GM12878 (cell line): ENCODE data around the gene DDX51.

Experiments
- CEBPB ChIP-seq, 2 experiments: fragments of 150-350 bp in 1 of 2; IDR thresholded peaks; 2 replicates each; pipeline ENCODE4 v1.6.1; 2012 to 2014; ENCODE audit warnings: low read depth in 2 of 2, low read length in 2 of 2, borderline replicate concordance in 1 of 2, inconsistent platforms in 1 of 2
- CHD1 ChIP-seq: IDR thresholded peaks from 2 replicates; pipeline ENCODE4 v1.6.1; 2012; ENCODE audit warnings: low read depth, low read length, improper control_type of control experiment
- EZH2 ChIP-seq: IDR thresholded peaks from 2 replicates; pipeline ENCODE4 v1.6.1; 2012; ENCODE audit warnings: low read depth, mild to moderate bottlenecking, control low read depth, inconsistent platforms, low read length, borderline replicate concordance; ENCODE audit not compliant: control insufficient read depth
- HDAC2 ChIP-seq: fragments of 200-600 bp; sonication (generic); IDR thresholded peaks from 2 replicates; pipeline ENCODE4 v1.6.1; 2017
- POLR2A ChIP-seq: IDR thresholded peaks from 2 replicates; pipeline ENCODE4 v1.6.1; 2011; ENCODE audit warnings: low read depth, mild to moderate bottlenecking, low read length
- RAD21 ChIP-seq: IDR thresholded peaks from 2 replicates; pipeline ENCODE4 v1.6.1; 2011; ENCODE audit warnings: mild to moderate bottlenecking, low read depth, low read length, moderate library complexity; ENCODE audit not compliant: insufficient read depth
- SUZ12 ChIP-seq: fragments of 200-600 bp; sonication (generic); IDR thresholded peaks from one replicate; pipeline ENCODE4 v1.6.1; 2018; ENCODE audit warnings: antibody characterized with exemption, mild to moderate bottlenecking; ENCODE audit not compliant: unreplicated experiment
- TCF12 ChIP-seq: IDR thresholded peaks from 2 replicates; pipeline ENCODE4 v1.6.1; 2011; ENCODE audit warnings: low read depth, mild to moderate bottlenecking, low read length
- TF ChIP-seq, protein P1 (sequence below), 3 experiments: IDR thresholded peaks in 2 of 3; conservative IDR thresholded peaks in 1 of 3; 2 replicates each; pipeline ENCODE4 v1.5.1; 2011; ENCODE audit warnings: low read depth in 3 of 3, low read length in 3 of 3, mild to moderate bottlenecking in 3 of 3, control low read depth in 2 of 3, moderate library complexity in 2 of 3, inconsistent platforms in 1 of 3, mixed read lengths in 1 of 3; ENCODE audit not compliant: control insufficient read depth in 2 of 3, insufficient read depth in 1 of 3; ENCODE audit errors: extremely low read depth in 1 of 3
- TF ChIP-seq, protein P2 (sequence below): fragments of 450-650 bp; formaldehyde crosslinking; IDR thresholded peaks from 2 replicates; pipeline ENCODE4 v1.4.0; 2020; ENCODE audit warnings: mild to moderate bottlenecking, moderate library complexity
- TF ChIP-seq, protein P3 (sequence below): IDR thresholded peaks from 2 replicates; pipeline ENCODE4 v1.6.1; 2011; ENCODE audit warnings: borderline replicate concordance, low read depth, mild to moderate bottlenecking, moderate library complexity, mixed read lengths, low read length; ENCODE audit not compliant: insufficient read depth; ENCODE audit errors: extremely low read length
- TF ChIP-seq, protein P4 (sequence below): IDR thresholded peaks from 2 replicates; pipeline ENCODE4 v1.6.1; 2012; ENCODE audit warnings: low read depth, low read length, improper control_type of control experiment

DNA sequence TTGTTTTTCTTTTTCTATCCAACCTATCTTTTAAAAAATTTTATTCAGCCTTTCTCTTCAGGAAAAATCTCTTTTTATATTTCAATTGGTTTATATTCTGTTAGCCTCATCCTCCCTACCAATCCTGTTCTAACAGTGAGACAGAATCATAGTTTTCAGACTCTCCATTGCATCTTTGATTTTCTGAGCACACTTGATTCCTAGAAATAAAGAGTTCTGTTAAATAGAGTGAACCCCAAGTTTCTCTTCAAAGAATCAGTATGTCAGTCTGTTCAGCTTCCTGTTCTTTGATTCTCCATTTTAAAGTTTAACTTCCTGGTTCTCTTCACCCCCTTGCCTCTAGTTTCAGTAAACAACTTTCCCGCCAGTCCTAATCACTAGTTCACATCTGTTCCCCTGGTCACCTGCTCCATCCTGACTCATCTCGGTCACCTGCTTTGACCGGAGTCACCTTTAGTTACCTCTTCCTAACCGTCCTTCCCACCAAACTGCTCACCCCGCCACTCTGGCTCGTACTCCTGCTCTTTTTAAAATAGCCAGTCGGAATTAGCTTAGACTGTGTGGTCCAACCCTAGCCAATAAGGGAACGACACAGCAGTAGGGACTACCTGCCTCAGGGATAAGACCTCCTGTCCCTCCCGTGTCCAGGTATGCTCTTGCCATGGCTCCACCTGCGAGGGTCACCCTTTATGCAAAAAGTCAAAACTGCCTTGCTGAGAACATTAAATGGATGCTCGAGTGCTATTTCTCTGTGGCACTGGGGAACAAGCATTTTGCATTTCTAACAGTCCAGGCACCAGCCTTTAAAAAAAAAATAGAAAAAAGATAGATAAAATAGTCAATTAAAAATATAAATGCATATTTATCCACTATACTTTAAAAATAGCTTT lies 48.4 kb downstream of the DDX51 start:
- TF ChIP-seq EZH2 (no peak), SUZ12 (no peak), RAD21 (no peak), CHD1 (no peak), POLR2A (no peak), HDAC2 (no peak), CEBPB (IDR thresholded peaks at IDR 0.05; ENCODE audit: borderline replicate concordance in 1 of 2, low read depth in 2 of 2, low read length in 2 of 2) (no peak), TCF12 (no peak)
- TF ChIP-seq, protein P1, sequence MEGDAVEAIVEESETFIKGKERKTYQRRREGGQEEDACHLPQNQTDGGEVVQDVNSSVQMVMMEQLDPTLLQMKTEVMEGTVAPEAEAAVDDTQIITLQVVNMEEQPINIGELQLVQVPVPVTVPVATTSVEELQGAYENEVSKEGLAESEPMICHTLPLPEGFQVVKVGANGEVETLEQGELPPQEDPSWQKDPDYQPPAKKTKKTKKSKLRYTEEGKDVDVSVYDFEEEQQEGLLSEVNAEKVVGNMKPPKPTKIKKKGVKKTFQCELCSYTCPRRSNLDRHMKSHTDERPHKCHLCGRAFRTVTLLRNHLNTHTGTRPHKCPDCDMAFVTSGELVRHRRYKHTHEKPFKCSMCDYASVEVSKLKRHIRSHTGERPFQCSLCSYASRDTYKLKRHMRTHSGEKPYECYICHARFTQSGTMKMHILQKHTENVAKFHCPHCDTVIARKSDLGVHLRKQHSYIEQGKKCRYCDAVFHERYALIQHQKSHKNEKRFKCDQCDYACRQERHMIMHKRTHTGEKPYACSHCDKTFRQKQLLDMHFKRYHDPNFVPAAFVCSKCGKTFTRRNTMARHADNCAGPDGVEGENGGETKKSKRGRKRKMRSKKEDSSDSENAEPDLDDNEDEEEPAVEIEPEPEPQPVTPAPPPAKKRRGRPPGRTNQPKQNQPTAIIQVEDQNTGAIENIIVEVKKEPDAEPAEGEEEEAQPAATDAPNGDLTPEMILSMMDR (IDR thresholded peaks at IDR 0.05 in 2 of 3, conservative IDR thresholded peaks at IDR 0.05 in 1 of 3; ENCODE audit: control insufficient read depth in 2 of 3, extremely low read depth in 1 of 3, insufficient read depth in 1 of 3, low read depth in 3 of 3, low read length in 3 of 3) = no peak
- TF ChIP-seq, protein P2, sequence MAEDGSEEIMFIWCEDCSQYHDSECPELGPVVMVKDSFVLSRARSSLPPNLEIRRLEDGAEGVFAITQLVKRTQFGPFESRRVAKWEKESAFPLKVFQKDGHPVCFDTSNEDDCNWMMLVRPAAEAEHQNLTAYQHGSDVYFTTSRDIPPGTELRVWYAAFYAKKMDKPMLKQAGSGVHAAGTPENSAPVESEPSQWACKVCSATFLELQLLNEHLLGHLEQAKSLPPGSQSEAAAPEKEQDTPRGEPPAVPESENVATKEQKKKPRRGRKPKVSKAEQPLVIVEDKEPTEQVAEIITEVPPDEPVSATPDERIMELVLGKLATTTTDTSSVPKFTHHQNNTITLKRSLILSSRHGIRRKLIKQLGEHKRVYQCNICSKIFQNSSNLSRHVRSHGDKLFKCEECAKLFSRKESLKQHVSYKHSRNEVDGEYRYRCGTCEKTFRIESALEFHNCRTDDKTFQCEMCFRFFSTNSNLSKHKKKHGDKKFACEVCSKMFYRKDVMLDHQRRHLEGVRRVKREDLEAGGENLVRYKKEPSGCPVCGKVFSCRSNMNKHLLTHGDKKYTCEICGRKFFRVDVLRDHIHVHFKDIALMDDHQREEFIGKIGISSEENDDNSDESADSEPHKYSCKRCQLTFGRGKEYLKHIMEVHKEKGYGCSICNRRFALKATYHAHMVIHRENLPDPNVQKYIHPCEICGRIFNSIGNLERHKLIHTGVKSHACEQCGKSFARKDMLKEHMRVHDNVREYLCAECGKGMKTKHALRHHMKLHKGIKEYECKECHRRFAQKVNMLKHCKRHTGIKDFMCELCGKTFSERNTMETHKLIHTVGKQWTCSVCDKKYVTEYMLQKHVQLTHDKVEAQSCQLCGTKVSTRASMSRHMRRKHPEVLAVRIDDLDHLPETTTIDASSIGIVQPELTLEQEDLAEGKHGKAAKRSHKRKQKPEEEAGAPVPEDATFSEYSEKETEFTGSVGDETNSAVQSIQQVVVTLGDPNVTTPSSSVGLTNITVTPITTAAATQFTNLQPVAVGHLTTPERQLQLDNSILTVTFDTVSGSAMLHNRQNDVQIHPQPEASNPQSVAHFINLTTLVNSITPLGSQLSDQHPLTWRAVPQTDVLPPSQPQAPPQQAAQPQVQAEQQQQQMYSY = no peak
- TF ChIP-seq, protein P3, sequence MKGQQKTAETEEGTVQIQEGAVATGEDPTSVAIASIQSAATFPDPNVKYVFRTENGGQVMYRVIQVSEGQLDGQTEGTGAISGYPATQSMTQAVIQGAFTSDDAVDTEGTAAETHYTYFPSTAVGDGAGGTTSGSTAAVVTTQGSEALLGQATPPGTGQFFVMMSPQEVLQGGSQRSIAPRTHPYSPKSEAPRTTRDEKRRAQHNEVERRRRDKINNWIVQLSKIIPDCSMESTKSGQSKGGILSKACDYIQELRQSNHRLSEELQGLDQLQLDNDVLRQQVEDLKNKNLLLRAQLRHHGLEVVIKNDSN = no peak
- TF ChIP-seq, protein P4, sequence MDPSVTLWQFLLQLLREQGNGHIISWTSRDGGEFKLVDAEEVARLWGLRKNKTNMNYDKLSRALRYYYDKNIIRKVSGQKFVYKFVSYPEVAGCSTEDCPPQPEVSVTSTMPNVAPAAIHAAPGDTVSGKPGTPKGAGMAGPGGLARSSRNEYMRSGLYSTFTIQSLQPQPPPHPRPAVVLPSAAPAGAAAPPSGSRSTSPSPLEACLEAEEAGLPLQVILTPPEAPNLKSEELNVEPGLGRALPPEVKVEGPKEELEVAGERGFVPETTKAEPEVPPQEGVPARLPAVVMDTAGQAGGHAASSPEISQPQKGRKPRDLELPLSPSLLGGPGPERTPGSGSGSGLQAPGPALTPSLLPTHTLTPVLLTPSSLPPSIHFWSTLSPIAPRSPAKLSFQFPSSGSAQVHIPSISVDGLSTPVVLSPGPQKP = no peak
